IPS-15b (cell line): ENCODE results near the gene PBX4.

Source experiments
- H3K27me3 ChIP-seq: one replicate; pipeline ENCODE4 v1.6.1; 2013; ENCODE audit warnings: low read length; ENCODE audit not compliant: control insufficient read depth, insufficient read depth
- H3K36me3 ChIP-seq: one replicate; pipeline ENCODE4 v1.6.1; 2013; ENCODE audit warnings: low read length; ENCODE audit not compliant: control insufficient read depth, insufficient read depth
- H3K4me1 ChIP-seq: one replicate; pipeline ENCODE4 v1.6.1; 2013; ENCODE audit warnings: mild to moderate bottlenecking, low read length; ENCODE audit not compliant: control insufficient read depth, insufficient read depth
- H3K4me3 ChIP-seq: one replicate; pipeline ENCODE4 v1.5.1; 2013; ENCODE audit warnings: low read depth, low read length
- H3K9ac ChIP-seq: one replicate; pipeline ENCODE4 v1.6.1; 2013; ENCODE audit warnings: low read depth, mild to moderate bottlenecking, low read length
- H3K9me3 ChIP-seq: one replicate; pipeline ENCODE4 v1.6.1; 2013; ENCODE audit warnings: mild to moderate bottlenecking, low read length; ENCODE audit not compliant: control insufficient read depth, insufficient read depth

Gene PBX4

DNA sequence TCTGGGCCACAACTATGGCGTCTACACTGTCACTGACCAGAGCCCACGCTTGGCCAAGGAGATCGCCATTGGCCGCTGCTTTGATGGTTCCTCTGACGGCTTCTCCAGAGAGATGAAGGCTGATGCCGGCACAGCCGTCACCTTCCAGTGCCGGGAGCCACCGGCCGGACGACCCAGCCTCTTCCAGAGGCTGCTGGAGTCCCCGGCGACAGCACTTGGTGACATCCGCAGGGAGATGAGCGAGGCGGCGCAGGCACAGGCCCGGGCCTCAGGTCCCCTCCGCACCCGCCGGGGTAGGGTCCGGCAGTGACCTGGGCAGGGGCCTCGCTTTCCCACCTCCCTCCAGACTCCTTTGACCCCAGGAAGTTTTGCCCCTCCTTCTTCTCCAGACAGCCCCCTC, 72.8 kb downstream of the PBX4 start:
- Histone ChIP-seq H3K4me3 (no peak overlapping the region), H3K36me3 (no peaks in the 10 kb centered on the region), H3K9me3 (no peaks in the 10 kb centered on the region), H3K9ac (no peak overlapping the region), H3K4me1 (no peaks in the 10 kb centered on the region), H3K27me3 (no peaks in the 10 kb centered on the region)

DNA sequence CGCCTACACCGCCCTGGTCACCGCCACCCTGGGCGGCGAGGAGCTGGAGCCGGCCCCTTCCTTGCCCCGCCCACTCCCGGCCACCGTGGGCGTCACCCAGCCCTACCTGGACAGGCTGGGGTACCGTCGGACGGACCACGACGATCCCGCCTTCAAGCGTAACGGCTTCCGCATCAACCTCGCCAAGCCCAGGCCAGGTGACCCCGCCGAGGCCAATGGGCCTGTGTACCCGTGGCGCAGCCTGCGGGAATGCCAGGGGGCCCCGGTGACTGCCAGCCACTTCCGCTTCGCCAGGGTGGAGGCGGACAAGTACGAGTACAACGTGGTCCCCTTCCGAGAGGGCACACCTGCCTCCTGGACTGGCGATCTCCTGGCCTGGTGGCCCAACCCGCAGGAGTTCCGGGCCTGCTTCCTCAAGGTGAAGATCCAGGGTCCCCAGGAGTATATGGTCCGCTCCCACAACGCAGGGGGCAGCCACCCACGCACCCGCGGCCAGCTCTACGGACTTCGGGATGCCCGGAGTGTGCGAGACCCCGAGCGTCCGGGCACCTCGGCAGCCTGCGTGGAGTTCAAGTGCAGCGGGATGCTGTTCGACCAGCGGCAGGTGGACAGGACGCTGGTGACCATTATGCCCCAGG, 73.4 kb downstream of the PBX4 start:
- H3K4me1 ChIP-seq = no peaks in the 10 kb centered on the region

DNA sequence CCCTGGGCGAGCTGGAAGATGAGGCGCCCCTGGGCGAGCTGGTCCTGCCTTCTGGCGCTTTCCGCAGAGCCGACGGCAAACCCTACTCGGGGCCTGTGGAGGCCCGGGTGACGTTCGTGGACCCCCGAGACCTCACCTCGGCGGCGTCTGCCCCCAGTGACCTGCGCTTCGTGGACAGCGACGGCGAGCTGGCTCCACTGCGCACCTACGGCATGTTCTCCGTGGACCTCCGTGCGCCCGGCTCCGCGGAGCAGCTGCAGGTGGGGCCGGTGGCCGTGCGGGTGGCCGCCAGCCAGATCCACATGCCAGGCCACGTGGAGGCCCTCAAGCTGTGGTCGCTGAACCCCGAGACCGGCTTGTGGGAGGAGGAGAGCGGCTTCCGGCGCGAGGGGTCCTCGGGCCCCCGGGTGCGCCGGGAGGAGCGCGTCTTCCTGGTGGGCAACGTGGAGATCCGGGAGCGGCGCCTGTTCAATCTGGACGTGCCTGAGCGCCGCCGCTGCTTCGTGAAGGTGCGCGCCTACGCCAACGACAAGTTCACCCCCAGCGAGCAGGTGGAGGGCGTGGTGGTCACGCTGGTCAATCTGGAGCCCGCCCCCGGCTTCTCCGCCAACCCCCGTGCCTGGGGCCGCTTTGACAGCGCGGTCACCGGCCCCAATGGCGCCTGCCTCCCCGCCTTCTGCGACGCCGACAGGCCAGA, 74.1 kb downstream of the PBX4 start:
- H3K27me3 ChIP-seq = peaks cover 8% of the 10 kb centered on the region
- H3K36me3 ChIP-seq = no peaks in the 10 kb centered on the region
- no peaks in the 10 kb centered on the region for H3K9me3 ChIP-seq
- H3K4me1 ChIP-seq = no peaks in the 10 kb centered on the region
- no peak overlapping the region for H3K4me3 ChIP-seq
- no peak overlapping the region for H3K9ac ChIP-seq

More for the DNA sequence above, 73.4 kb downstream of the PBX4 start:
- Histone ChIP-seq H3K9ac (no peak overlapping the region), H3K27me3 (peaks cover 1% of the 10 kb centered on the region), H3K36me3 (no peaks in the 10 kb centered on the region), H3K4me3 (no peak overlapping the region), H3K9me3 (no peaks in the 10 kb centered on the region)

DNA sequence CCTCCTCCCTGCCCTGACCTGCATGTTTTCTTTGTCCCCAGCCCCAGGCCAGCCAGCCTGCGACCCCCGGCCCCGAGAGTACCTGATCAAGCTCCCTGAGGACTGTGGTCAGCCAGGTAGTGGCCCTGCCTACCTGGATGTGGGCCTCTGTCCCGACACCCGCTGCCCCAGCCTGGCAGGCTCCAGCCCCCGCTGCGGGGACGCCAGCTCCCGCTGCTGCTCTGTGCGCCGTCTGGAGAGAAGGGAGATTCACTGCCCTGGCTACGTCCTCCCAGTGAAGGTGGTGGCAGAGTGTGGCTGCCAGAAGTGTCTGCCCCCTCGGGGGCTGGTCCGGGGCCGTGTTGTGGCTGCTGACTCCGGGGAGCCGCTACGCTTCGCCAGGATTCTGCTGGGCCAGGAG, 74.8 kb downstream of the PBX4 start:
- Histone ChIP-seq H3K4me1 (no peaks in the 10 kb centered on the region), H3K36me3 (no peaks in the 10 kb centered on the region), H3K27me3 (peaks cover 14% of the 10 kb centered on the region), H3K9me3 (no peaks in the 10 kb centered on the region), H3K4me3 (no peak overlapping the region), H3K9ac (no peak overlapping the region)

DNA sequence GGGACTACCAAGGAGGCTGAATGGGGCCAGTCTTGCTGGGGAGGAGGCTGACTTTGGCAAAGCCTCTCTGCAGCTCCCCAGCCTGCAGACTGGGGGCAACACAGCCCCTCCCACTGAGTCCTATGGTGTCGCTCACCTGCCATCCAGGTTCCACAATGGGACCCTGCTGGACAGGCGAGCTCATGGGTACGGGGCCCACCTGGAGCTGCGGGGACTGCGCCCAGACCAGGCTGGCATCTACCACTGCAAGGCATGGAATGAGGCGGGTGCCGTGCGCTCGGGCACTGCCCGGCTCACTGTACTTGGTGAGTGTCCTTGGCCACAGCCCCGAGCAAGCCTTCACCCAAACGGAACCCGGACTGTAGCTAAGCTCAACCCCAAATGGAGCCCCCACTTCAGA, 75.4 kb downstream of the PBX4 start:
- no peak overlapping the region for H3K4me3 ChIP-seq
- H3K36me3 ChIP-seq = no peaks in the 10 kb centered on the region
- H3K27me3 ChIP-seq = peaks cover 17% of the 10 kb centered on the region
- H3K9ac ChIP-seq = no peak overlapping the region
- H3K9me3 ChIP-seq = no peaks in the 10 kb centered on the region
- no peaks in the 10 kb centered on the region for H3K4me1 ChIP-seq

DNA sequence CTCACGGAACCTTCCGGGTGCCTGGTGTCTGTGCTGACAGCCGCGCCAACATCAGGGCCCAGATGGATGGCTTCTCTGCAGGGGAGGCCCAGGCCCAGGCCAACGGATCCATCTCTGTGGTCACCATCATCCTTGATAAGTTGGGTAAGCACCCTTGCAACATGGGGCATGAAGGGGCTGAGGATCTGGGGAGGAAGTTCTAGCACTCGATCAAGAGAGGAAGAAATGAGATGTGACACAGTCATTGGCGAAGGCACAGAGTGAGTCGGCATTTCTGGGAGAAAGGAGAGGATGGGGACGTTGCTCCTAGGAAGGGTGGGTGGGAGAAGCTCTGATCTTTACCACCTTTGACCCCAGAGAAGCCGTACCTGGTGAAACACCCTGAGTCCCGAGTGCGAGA, 76.0 kb downstream of the PBX4 start:
- Histone ChIP-seq H3K4me1 (no peaks in the 10 kb centered on the region), H3K4me3 (no peak overlapping the region), H3K9me3 (no peaks in the 10 kb centered on the region), H3K9ac (no peak overlapping the region), H3K36me3 (no peaks in the 10 kb centered on the region), H3K27me3 (peaks cover 22% of the 10 kb centered on the region)

DNA sequence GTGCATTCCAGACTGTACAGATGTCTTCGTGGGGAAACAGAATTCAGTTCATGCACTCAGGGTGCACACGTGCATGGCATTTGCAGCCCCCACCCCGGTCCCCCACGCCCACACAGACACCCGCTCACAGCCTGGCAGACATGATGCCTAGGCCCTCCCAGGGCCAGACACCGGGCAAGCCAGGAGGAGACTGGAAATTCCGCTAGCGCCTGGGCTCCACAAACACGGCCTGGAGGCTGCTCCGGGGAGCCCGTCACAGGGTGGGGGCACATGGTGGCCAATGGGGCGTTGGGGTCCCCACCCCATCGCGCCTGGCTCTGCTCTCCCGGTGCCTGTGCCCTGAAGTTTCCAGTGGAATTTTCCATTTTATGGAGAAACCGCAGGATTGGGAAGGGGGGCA, 76.9 kb downstream of the PBX4 start:
- H3K9me3 ChIP-seq = no peaks in the 10 kb centered on the region
- H3K4me1 ChIP-seq = no peaks in the 10 kb centered on the region
- no peak overlapping the region for H3K4me3 ChIP-seq
- no peaks in the 10 kb centered on the region for H3K36me3 ChIP-seq
- peaks cover 22% of the 10 kb centered on the region for H3K27me3 ChIP-seq
- H3K9ac ChIP-seq = no peak overlapping the region

DNA sequence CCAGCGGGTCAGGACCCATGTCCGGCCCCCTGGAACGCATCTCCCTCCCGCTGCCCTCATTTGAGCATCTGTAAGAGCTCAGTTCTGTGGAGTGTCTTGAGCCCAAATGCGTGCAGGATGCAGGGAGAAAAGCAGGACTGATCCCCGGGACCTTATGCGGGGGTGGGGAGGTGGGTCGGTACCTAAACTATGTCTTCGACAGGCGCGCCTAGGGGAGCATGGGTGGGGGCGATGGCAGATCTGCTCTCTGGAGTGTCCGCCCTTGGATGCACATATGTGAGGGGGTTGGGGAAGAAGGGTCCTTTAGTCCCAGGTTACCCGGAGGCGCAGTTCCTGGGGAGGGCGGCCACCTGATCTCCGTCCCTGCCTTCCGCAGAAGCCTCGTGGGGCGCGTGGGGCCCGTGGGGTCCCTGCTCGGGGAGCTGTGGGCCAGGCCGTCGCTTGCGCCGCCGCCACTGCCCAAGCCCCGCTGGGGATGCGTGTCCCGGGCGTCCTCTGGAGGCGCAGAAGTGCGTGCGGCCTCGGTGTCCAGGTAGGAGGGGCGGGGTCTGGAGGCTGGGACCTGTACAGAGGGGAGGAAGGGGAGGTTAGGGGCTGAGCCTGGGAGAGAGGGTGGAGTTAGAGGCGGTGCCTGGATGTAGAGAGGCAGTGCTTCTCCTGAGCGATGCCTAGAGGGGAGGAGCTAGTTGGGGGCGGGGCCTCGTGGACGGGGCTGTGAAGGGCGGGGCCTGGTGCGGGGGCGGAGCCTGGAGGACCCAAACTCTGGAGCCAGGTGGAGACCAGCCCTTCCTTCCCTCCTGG, 77.6 kb downstream of the PBX4 start:
- Histone ChIP-seq H3K9me3 (no peaks in the 10 kb centered on the region), H3K4me1 (no peaks in the 10 kb centered on the region), H3K27me3 (peaks cover 22% of the 10 kb centered on the region), H3K4me3 (peak overlapping the region; percentile 71), H3K36me3 (no peaks in the 10 kb centered on the region), H3K9ac (no peak overlapping the region)

DNA sequence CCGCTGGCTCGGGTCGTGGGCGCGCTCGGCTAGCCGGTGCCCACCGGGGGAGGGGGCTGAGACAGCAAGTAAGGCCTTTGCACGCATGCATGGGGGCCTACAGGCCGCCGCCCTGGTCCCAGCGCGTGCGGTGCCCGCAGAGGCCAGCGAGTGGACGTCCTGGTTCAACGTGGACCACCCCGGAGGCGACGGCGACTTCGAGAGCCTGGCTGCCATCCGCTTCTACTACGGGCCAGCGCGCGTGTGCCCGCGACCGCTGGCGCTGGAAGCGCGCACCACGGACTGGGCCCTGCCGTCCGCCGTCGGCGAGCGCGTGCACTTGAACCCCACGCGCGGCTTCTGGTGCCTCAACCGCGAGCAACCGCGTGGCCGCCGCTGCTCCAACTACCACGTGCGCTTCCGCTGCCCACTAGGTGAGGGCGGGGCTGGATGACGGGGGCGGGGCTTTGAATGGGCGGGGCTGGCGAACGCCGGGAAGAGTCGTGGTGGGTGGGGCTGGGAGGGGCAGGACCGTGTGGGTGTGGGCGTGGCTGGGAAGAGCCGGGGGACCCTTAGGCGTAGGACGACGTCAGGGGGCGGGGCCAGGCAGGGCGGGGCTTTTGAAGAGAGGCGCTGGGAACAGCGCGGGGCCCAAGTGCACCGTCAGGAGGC, 78.3 kb downstream of the PBX4 start:
- Histone ChIP-seq H3K36me3 (no peaks in the 10 kb centered on the region), H3K4me1 (no peaks in the 10 kb centered on the region), H3K4me3 (peak overlapping the region; percentile 71), H3K27me3 (peaks cover 22% of the 10 kb centered on the region), H3K9me3 (no peaks in the 10 kb centered on the region), H3K9ac (no peak overlapping the region)

DNA sequence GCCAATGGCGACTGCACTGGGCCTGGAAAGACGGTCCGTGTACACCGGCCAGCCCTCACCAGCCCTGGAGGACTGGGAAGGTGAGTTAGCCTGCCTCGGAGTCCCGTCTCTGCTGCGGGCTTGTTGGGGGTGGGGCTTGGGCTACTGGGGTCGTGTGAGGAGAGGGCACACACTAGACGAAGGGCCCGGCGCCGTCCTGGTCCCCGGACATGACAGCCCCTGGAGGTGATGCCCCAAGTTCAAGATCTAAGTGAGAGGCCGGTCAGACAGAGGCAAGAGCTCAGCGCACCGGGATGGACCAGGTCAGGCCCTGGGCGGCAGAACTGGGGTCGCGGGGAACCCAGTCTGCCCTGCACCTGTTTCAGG, 78.8 kb downstream of the PBX4 start:
- Histone ChIP-seq H3K4me1 (no peaks in the 10 kb centered on the region), H3K4me3 (peak overlapping the region; percentile 4), H3K27me3 (peaks cover 22% of the 10 kb centered on the region), H3K9ac (no peak overlapping the region), H3K36me3 (no peaks in the 10 kb centered on the region), H3K9me3 (no peaks in the 10 kb centered on the region)

DNA sequence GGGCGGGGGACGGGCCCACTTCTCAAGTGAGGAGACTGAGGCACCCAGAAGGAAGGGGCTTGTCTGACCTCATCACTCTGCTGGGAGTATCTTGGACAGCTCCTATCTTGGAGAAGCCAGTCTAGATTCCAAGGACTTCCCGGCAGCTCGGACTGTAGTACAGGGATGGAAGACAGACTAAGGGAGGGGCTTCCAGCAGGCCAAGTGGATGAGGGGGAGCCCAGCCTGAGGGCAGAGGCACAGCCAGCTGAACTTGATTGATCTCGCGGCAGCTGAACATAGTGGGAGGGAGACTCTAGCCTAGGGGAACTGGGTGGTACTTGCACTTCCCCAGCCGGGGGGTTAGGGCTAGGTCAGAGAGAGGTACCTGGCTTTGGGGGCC, 79.7 kb downstream of the PBX4 start:
- H3K27me3 ChIP-seq = peaks cover 26% of the 10 kb centered on the region
- no peak overlapping the region for H3K9ac ChIP-seq
- H3K36me3 ChIP-seq = no peaks in the 10 kb centered on the region
- peak overlapping the region; percentile 60 for H3K4me3 ChIP-seq
- no peaks in the 10 kb centered on the region for H3K4me1 ChIP-seq
- no peaks in the 10 kb centered on the region for H3K9me3 ChIP-seq
